ENCODE data around the gene SLC16A4. TPM values are rescaled to one million over a fixed set of nuclear protein-coding genes. Genes with fewer than 3 reads are reported as not detected.
A peak's percentile ranks its signal among the peaks of the same experiment; 100 is the strongest.

SLC16A4 gene
- total and polyA plus RNA-seq, 2 donors (not counting 1 experiment from before 2014, with no cell fraction given): 0.39 to 2.6 TPM

DNA sequence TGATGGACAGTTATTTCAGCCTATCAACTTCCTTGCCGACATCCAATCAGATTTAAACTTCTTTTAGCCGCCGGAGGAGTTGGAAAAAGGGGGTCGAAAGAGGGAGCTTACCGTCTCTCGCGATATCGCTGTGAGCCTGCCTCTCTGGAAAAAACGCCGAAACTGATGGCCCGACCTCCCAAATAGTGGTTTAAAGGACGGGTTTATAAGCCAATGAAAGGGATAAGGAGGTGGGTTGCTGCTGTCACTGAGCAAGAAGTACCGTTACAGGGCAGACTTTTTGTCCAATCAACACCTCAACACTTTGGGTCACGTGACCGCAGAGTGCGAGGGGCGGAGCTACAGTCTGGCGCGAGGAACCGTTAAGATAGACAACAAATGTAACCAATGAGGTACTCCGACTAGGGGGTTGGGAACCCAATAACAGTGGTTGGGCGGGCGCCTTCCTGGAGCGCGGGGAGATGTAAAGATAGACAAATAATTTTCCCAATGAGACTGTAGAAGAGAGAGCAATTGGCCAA is 51.9 kb downstream of the SLC16A4 start, which contains the start of gene RBM15:
RBM15 (plus strand) TSS at position 492 of the 521 bp plus-strand sequence; CDS start at position 521, 29 bp downstream.
- no peak within 1 kb of the TSS for H3K27ac Mint-ChIP-seq
- Histone ChIP-seq H3K9ac (ENCODE audit: low read length) (peak within 1 kb of the TSS; percentile 88), H3K27ac (ENCODE audit: low read length in 2 of 2) (peak within 1 kb of the TSS; percentile 95 to 97), H3K4me1 (ENCODE audit: control insufficient read depth in 2 of 2, insufficient read depth in 2 of 2, low read length in 2 of 2) (peaks cover 43 to 44% of the 10 kb centered on the region in 2 donors), H4K20me1 (ENCODE audit: control insufficient read depth, insufficient read depth, low read length, poor library complexity, severe bottlenecking) (peaks cover 40% of the 10 kb centered on the region), H3K27me3 (replicated peaks in 1 of 4; ENCODE audit: control extremely low read depth in 1 of 4, control insufficient read depth in 3 of 4, insufficient read depth in 4 of 4, low read length in 3 of 4) (no peaks in the 10 kb centered on the region), H3K79me2 (ENCODE audit: control insufficient read depth, insufficient read depth, low read length) (peaks cover 60% of the 10 kb centered on the region), H3K4me2 (replicated peaks; ENCODE audit: low read depth, low read length, poor library complexity, severe bottlenecking) (peak within 1 kb of the TSS; percentile 83), H3K9me3 (ENCODE audit: control extremely low read depth in 1 of 3, control insufficient read depth in 2 of 3, insufficient read depth in 1 of 3, low read length in 2 of 3) (no peaks in the 10 kb centered on the region), H3K4me3 (ENCODE audit: control extremely low read depth in 1 of 5, extremely low read depth in 1 of 5, insufficient read depth in 1 of 5, low read depth in 2 of 5, low read length in 4 of 5) (peak within 1 kb of the TSS; percentile 61 to 100 (median 98)), H2AFZ (ENCODE audit: insufficient read depth, low read depth, low read length, poor library complexity, severe bottlenecking) (peak within 1 kb of the TSS; percentile 91), H3K36me3 (replicated peaks in 1 of 2; ENCODE audit: control extremely low read depth in 1 of 2, control insufficient read depth in 1 of 2, extremely low read depth in 1 of 2, insufficient read depth in 2 of 2, low read length in 1 of 2) (peaks cover 3 to 28% of the 10 kb centered on the region in 2 experiments)
- ATAC-seq (ENCODE audit: low read depth) (peak; percentile 73), DNase-seq (peak; percentile 100)
- 0% methylated on average over 18 of the region's 25 CpGs for WGBS (ENCODE audit: insufficient coverage)
- H3K4me3 Mint-ChIP-seq: no peak within 1 kb of the TSS
- H3K4me1 Mint-ChIP-seq: peaks cover 51% of the 10 kb centered on the region
- intact Hi-C loops (cut with micrococcal nuclease): loop anchor here (1.0 to 10.0 kb wide), 7 partner anchors 46 to 626 kb away; partner anchors contain the start of genes CD53, KCNC4 and LAMTOR5
- H3K27me3 Mint-ChIP-seq: no peaks in the 10 kb centered on the region
- no peaks in the 10 kb centered on the region for H3K9me3 Mint-ChIP-seq (ENCODE audit: insufficient read depth)
- TF ChIP-seq, protein P1, sequence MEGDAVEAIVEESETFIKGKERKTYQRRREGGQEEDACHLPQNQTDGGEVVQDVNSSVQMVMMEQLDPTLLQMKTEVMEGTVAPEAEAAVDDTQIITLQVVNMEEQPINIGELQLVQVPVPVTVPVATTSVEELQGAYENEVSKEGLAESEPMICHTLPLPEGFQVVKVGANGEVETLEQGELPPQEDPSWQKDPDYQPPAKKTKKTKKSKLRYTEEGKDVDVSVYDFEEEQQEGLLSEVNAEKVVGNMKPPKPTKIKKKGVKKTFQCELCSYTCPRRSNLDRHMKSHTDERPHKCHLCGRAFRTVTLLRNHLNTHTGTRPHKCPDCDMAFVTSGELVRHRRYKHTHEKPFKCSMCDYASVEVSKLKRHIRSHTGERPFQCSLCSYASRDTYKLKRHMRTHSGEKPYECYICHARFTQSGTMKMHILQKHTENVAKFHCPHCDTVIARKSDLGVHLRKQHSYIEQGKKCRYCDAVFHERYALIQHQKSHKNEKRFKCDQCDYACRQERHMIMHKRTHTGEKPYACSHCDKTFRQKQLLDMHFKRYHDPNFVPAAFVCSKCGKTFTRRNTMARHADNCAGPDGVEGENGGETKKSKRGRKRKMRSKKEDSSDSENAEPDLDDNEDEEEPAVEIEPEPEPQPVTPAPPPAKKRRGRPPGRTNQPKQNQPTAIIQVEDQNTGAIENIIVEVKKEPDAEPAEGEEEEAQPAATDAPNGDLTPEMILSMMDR (IDR thresholded peaks at IDR 0.05): no peak
- no peak for TF ChIP-seq EZH2 (IDR thresholded peaks at IDR 0.05; ENCODE audit: borderline replicate concordance, insufficient read depth, low read depth, low read length, poor library complexity, severe bottlenecking)
- ChIA-PET POLR2A (interaction anchor here (0.5 to 4.0 kb wide), 16 partner anchors 9 to 1254 kb away, joined by 3 to 84 read pairs (median 7); partner anchors contain the start of genes KCNC4, LAMTOR5 and STRIP1), CTCF (interaction anchor here (0.6 to 11.8 kb wide), 27 partner anchors 10 to 565 kb away, joined by 3 to 257 read pairs (median 6); partner anchors contain the start of genes KCNC4, LAMTOR5 and STRIP1)
